KMS-11 (cell line): ENCODE data around the gene GAREM1.
A peak's percentile ranks its signal among the peaks of the same experiment; 100 is the strongest.

Source experiments
- H2AFZ ChIP-seq: fragments of 200-600 bp; sonication (generic); 2 replicates; pipeline ENCODE4 v1.6.1; 2016; ENCODE audit warnings: antibody characterized with exemption, mixed run types, low read depth
- H3K27ac ChIP-seq: fragments of 200-600 bp; sonication (generic); 2 replicates; pipeline ENCODE4 v1.6.1; 2016; ENCODE audit warnings: mild to moderate bottlenecking, mixed run types
- H3K27me3 ChIP-seq: fragments of 200-600 bp; sonication (generic); 2 replicates; pipeline ENCODE4 v1.6.1; 2017; ENCODE audit warnings: mild to moderate bottlenecking, low read depth, mixed run types, moderate library complexity; ENCODE audit not compliant: insufficient read depth
- H3K36me3 ChIP-seq: fragments of 200-600 bp; sonication (generic); 2 replicates; pipeline ENCODE4 v1.6.1; 2017; ENCODE audit warnings: mild to moderate bottlenecking, mixed run types; ENCODE audit not compliant: insufficient read depth
- H3K4me1 ChIP-seq: fragments of 200-600 bp; sonication (generic); 2 replicates; pipeline ENCODE4 v1.6.1; 2016; ENCODE audit warnings: mild to moderate bottlenecking, low read depth, mixed run types; ENCODE audit not compliant: poor library complexity, severe bottlenecking
- H3K4me2 ChIP-seq: fragments of 200-600 bp; sonication (generic); 2 replicates; pipeline ENCODE4 v1.7.0; 2016; ENCODE audit warnings: mild to moderate bottlenecking, mixed run types
- H3K4me3 ChIP-seq: fragments of 200-600 bp; sonication (generic); IDR thresholded peaks from 2 replicates; pipeline ENCODE4 v1.6.1; 2017; ENCODE audit warnings: low read depth, low read length, mixed read lengths; ENCODE audit not compliant: insufficient read depth
- H3K79me2 ChIP-seq: fragments of 200-600 bp; sonication (generic); 2 replicates; pipeline ENCODE4 v1.6.1; 2016; ENCODE audit warnings: low read depth, mixed run types; ENCODE audit not compliant: insufficient read depth
- H3K9ac ChIP-seq: fragments of 200-600 bp; sonication (generic); 2 replicates; pipeline ENCODE4 v1.6.1; 2016; ENCODE audit warnings: mild to moderate bottlenecking, mixed run types
- H4K20me1 ChIP-seq: fragments of 200-600 bp; sonication (generic); 2 replicates; pipeline ENCODE4 v1.6.1; 2016; ENCODE audit warnings: mild to moderate bottlenecking, mixed run types; ENCODE audit not compliant: insufficient read depth
- CTCF ChIP-seq: fragments of 200-600 bp; sonication (generic); conservative IDR thresholded peaks from 2 replicates; pipeline ENCODE4 v1.6.1; 2017; ENCODE audit warnings: low read depth, mild to moderate bottlenecking, antibody characterized with exemption, low read length, moderate library complexity, mixed read lengths

Gene GAREM1

GRCh38 chr18:32472841-32473240 lies 2.2 kb upstream of the GAREM1 start:
- Histone ChIP-seq H3K9ac (no peak overlapping the region), H3K4me3 (no peak overlapping the region), H3K36me3 (no peaks in the 10 kb centered on the region)

GRCh38 chr18:32470460-32470713 lies 295 bp downstream of the GAREM1 start:
- peak overlapping the region; percentile 35; the same call in 1 of the 2 replicates for H3K9ac ChIP-seq
- H3K4me1 ChIP-seq = peaks cover 13% of the 10 kb centered on the region
- no peak overlapping the region for H3K4me2 ChIP-seq
- no peak for TF ChIP-seq CTCF
- no peaks in the 10 kb centered on the region for H4K20me1 ChIP-seq
- H3K27me3 ChIP-seq = no peaks in the 10 kb centered on the region
- no peak overlapping the region for H3K4me3 ChIP-seq
- H3K36me3 ChIP-seq = no peaks in the 10 kb centered on the region
- H3K79me2 ChIP-seq = no peaks in the 10 kb centered on the region; the same call in 1 of the 2 replicates
- H2AFZ ChIP-seq = peak overlapping the region; percentile 75; the same call in 1 of the 2 replicates
- no peak overlapping the region for H3K27ac ChIP-seq

More at GRCh38 chr18:32472841-32473240, 2.2 kb upstream of the GAREM1 start:
- Histone ChIP-seq H3K27ac (no peak overlapping the region), H4K20me1 (no peaks in the 10 kb centered on the region), H3K4me1 (peaks cover 9% of the 10 kb centered on the region), H2AFZ (no peak overlapping the region), H3K79me2 (no peaks in the 10 kb centered on the region; the same call in 1 of the 2 replicates), H3K4me2 (no peak overlapping the region), H3K27me3 (no peaks in the 10 kb centered on the region)
- TF ChIP-seq CTCF = no peak

- Histone ChIP-seq H3K9ac (peak overlapping the region; percentile 55), H2AFZ (peak overlapping the region; percentile 75)
Measured at GRCh38 chr18:32469691-32470459, 807 bp downstream of the GAREM1 start.

GRCh38 chr18:32469190-32469651 lies 1.5 kb downstream of the GAREM1 start:
- no peaks in the 10 kb centered on the region for H4K20me1 ChIP-seq
- H3K27ac ChIP-seq = peak overlapping the region; percentile 4; the same call in 1 of the 2 replicates
- no peaks in the 10 kb centered on the region for H3K36me3 ChIP-seq
- peak overlapping the region; percentile 75; the same call in 1 of the 2 replicates for H2AFZ ChIP-seq
- TF ChIP-seq CTCF = 0 out of 2 replicates have a peak, but pooled peaks have one; percentile 19
- H3K27me3 ChIP-seq = no peaks in the 10 kb centered on the region
- H3K9ac ChIP-seq = peak overlapping the region; percentile 55; the same call in 1 of the 2 replicates
- no peak overlapping the region for H3K4me3 ChIP-seq
- peaks cover 13% of the 10 kb centered on the region for H3K4me1 ChIP-seq
- peak overlapping the region; percentile 93 for H3K4me2 ChIP-seq
- no peaks in the 10 kb centered on the region; the same call in 1 of the 2 replicates for H3K79me2 ChIP-seq

More at GRCh38 chr18:32469691-32470459, 807 bp downstream of the GAREM1 start:
- no peaks in the 10 kb centered on the region; the same call in 1 of the 2 replicates for H3K79me2 ChIP-seq
- no peak overlapping the region for H3K4me3 ChIP-seq
- no peaks in the 10 kb centered on the region for H3K27me3 ChIP-seq
- H3K4me2 ChIP-seq = peak overlapping the region; percentile 93
- no peaks in the 10 kb centered on the region for H4K20me1 ChIP-seq
- peak overlapping the region; percentile 4; the same call in 1 of the 2 replicates for H3K27ac ChIP-seq
- H3K4me1 ChIP-seq = peaks cover 13% of the 10 kb centered on the region
- H3K36me3 ChIP-seq = no peaks in the 10 kb centered on the region
- TF ChIP-seq CTCF = no peak
